GM12873 (cell line): ENCODE results near the gene SLC16A7.

Experiments used
- CTCF ChIP-seq: IDR thresholded peaks from 2 replicates; pipeline ENCODE4 v1.5.1; 2012; ENCODE audit warnings: low read depth, mild to moderate bottlenecking, moderate library complexity, low read length, control low read depth; ENCODE audit not compliant: insufficient read depth; ENCODE audit errors: missing control alignments

SLC16A7 gene

GRCh38 chr12:59716043-59716442, 120.2 kb downstream of the SLC16A7 start:
- TF ChIP-seq CTCF: no peak

- no peak for TF ChIP-seq CTCF
Measured at GRCh38 chr12:59717436-59717835, 121.6 kb downstream of the SLC16A7 start.

GRCh38 chr12:59719701-59720100, 123.9 kb downstream of the SLC16A7 start:
- TF ChIP-seq CTCF: no peak

GRCh38 chr12:59723520-59723919, 127.7 kb downstream of the SLC16A7 start:
- no peak for TF ChIP-seq CTCF

GRCh38 chr12:59724011-59724695, 128.3 kb downstream of the SLC16A7 start:
- TF ChIP-seq CTCF: no peak

GRCh38 chr12:59733200-59733599, 137.4 kb downstream of the SLC16A7 start:
- no peak for TF ChIP-seq CTCF

- no peak for TF ChIP-seq CTCF
Measured at GRCh38 chr12:59734371-59734770, 138.5 kb downstream of the SLC16A7 start.
